Measurements from ENCODE around the gene LAMP1.

DNA sequence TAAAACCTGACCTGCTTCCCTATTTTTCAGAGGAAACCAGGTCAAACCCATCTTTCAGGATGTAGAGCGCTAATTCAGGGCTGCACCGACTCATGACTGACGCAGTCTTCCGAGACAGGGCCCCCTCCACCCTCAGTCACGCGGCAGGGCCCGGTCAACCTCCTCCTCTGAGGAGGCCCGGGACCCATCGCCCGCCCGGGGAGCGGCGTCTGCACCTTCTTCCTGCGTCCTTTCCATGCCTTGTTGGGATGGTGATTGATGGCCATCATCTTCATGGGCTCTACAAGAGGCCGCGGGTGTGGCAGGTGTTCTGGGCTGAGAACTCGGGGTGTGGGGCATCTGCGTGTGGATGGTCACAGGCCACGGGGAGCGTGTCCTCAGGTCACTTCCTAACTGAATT, 40.9 kb downstream of the LAMP1 start:
- no peak for TF ChIP-seq CREB1 (IDR thresholded peaks at IDR 0.05; ENCODE audit: low read depth)
- TF ChIP-seq EP300 (IDR thresholded peaks at IDR 0.05; ENCODE audit: borderline replicate concordance) = no peak
- no peak for TF ChIP-seq ZBTB7A (IDR thresholded peaks at IDR 0.05; ENCODE audit: low read depth)
- TF ChIP-seq, protein P1, sequence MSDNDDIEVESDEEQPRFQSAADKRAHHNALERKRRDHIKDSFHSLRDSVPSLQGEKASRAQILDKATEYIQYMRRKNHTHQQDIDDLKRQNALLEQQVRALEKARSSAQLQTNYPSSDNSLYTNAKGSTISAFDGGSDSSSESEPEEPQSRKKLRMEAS (IDR thresholded peaks at IDR 0.05) = no peak
- TF ChIP-seq, protein P2, sequence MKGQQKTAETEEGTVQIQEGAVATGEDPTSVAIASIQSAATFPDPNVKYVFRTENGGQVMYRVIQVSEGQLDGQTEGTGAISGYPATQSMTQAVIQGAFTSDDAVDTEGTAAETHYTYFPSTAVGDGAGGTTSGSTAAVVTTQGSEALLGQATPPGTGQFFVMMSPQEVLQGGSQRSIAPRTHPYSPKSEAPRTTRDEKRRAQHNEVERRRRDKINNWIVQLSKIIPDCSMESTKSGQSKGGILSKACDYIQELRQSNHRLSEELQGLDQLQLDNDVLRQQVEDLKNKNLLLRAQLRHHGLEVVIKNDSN (IDR thresholded peaks at IDR 0.05) = no peak
- TF ChIP-seq TAF1 (IDR thresholded peaks at IDR 0.05; ENCODE audit: low read depth) = no peak
- TF ChIP-seq, protein P3, sequence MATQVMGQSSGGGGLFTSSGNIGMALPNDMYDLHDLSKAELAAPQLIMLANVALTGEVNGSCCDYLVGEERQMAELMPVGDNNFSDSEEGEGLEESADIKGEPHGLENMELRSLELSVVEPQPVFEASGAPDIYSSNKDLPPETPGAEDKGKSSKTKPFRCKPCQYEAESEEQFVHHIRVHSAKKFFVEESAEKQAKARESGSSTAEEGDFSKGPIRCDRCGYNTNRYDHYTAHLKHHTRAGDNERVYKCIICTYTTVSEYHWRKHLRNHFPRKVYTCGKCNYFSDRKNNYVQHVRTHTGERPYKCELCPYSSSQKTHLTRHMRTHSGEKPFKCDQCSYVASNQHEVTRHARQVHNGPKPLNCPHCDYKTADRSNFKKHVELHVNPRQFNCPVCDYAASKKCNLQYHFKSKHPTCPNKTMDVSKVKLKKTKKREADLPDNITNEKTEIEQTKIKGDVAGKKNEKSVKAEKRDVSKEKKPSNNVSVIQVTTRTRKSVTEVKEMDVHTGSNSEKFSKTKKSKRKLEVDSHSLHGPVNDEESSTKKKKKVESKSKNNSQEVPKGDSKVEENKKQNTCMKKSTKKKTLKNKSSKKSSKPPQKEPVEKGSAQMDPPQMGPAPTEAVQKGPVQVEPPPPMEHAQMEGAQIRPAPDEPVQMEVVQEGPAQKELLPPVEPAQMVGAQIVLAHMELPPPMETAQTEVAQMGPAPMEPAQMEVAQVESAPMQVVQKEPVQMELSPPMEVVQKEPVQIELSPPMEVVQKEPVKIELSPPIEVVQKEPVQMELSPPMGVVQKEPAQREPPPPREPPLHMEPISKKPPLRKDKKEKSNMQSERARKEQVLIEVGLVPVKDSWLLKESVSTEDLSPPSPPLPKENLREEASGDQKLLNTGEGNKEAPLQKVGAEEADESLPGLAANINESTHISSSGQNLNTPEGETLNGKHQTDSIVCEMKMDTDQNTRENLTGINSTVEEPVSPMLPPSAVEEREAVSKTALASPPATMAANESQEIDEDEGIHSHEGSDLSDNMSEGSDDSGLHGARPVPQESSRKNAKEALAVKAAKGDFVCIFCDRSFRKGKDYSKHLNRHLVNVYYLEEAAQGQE (IDR thresholded peaks at IDR 0.05; ENCODE audit: low read depth) = no peak
- no peak for TF ChIP-seq YY1 (IDR thresholded peaks at IDR 0.05; ENCODE audit: low read depth)
- no peak for TF ChIP-seq CEBPB (IDR thresholded peaks at IDR 0.05)
- no peak for TF ChIP-seq RAD21 (IDR thresholded peaks at IDR 0.05; ENCODE audit: low read depth)
- no peak for TF ChIP-seq NFIC (IDR thresholded peaks at IDR 0.05)
- no peak for TF ChIP-seq EGR1 (IDR thresholded peaks at IDR 0.05)
- TF ChIP-seq TCF12 (IDR thresholded peaks at IDR 0.05; ENCODE audit: low read depth) = no peak
